Fibroblast of the aortic adventitia (primary cell): Measurements from ENCODE around the gene ZNF592. TPM values are rescaled to one million over a fixed set of nuclear protein-coding genes. Genes with fewer than 3 reads are reported as not detected.

Experiments used
- DNase-seq: peaks from one replicate; pipeline ENCODE4 v3.0.0-alpha.2; 2010; ENCODE audit warnings: low read depth
- H3K4me3 ChIP-seq: 2 replicates; pipeline ENCODE4 v1.5.1; 2011; ENCODE audit warnings: low read depth, mild to moderate bottlenecking, control low read depth, low read length, moderate library complexity
- CTCF ChIP-seq: IDR thresholded peaks from 2 replicates; pipeline ENCODE4 v1.5.1; 2011; ENCODE audit warnings: mild to moderate bottlenecking, low read length, control low read depth, inconsistent platforms; ENCODE audit not compliant: insufficient read depth
- total RNA-seq: library from RNA; depleted of rRNA; stranded (reverse); fragments of >200 nt; gene quantifications from 2 replicates; pipeline ENCODE4 v1.2.3, GENCODE V29; 2012; ENCODE audit warnings: low replicate concordance

ZNF592 gene
- total RNA-seq, 1 donor: 11.7 TPM

DNA sequence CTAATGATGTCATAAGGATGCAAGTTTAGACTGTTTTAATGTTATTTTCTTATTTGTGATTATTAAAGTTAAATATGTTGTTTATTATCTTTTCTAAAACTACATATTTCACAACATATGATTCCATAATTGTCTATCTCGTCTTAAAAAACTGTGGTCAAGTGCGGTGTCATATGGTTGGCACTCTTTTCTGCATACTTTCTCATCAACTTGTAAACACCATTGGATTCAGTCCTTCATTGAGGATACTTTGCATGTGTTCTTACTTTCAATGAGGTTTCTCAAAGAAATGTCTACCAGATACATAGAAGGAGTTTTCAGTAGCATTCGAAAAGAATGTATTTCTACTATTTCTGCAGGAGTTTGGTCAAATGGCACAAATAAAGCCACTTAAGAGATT is 46.8 kb downstream of the ZNF592 start:
- DNase-seq: no peak
- TF ChIP-seq CTCF: no peak
- H3K4me3 ChIP-seq: no peak overlapping the region

GRCh38 chr15:84797212-84797611 is 48.8 kb downstream of the ZNF592 start:
- H3K4me3 ChIP-seq: no peak overlapping the region
- DNase-seq: peak; percentile 40
- no peak for TF ChIP-seq CTCF

DNA sequence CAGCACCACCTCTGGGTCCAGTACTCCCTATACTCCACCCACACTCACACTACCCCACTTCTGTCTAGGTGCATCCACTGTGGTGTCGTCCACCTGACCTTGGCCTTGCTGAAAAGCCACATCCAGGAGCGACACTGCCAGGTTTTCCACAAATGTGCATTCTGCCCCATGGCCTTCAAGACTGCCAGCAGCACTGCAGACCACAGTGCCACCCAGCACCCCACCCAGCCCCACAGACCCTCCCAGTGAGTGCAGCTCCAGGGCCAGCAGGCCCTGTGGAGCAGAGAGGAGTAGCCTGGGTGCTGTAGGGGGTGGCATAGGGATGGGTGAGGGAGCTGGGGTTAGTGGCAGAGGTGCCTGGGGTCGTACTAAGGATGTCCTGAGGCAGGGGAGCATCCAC is 49.4 kb downstream of the ZNF592 start:
- H3K4me3 ChIP-seq: no peak overlapping the region
- DNase-seq: no peak
- no peak for TF ChIP-seq CTCF

GRCh38 chr15:84798436-84798946 is 50.1 kb downstream of the ZNF592 start:
- TF ChIP-seq CTCF: no peak

DNA sequence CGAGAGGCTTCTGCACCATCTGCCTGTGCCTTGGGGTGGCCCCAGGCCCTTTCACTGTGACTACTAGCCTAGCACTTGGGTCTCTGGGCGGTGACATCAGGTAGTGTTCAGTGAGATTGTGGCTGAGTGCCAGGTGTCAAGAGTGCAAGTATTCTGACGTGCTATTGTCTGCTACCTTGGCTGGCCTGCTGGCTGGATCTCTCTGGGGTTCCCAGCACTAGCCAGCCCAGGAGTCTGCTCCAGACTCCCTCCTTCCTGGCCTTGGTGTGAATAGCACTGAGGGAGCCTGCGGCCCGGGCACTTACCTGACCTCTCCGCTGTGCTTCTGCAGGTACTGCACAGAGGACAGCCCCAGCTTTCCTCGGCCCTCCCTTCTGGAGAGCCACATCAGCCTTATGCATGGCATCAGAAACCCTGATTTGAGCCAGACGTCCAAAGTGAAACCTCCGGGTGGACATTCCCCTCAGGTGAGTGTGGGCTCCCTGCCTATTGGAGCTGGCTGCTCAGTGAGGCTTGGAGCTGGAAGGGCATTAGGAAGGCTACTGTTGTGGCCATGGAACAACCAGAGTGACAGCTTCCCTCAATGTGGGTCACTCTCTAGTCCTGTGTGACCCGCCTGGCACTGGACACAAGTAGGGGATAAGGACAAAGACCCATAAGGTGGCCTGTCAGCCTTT is 51.3 kb downstream of the ZNF592 start:
- no peak overlapping the region for H3K4me3 ChIP-seq
- DNase-seq: no peak
- TF ChIP-seq CTCF: no peak

More at GRCh38 chr15:84798436-84798946, 50.1 kb downstream of the ZNF592 start:
- H3K4me3 ChIP-seq: no peak overlapping the region
- DNase-seq: no peak

GRCh38 chr15:84800365-84800806 is 52.0 kb downstream of the ZNF592 start:
- no peak for TF ChIP-seq CTCF
- no peak for DNase-seq
- H3K4me3 ChIP-seq: no peak overlapping the region
